A172 (cell line): ENCODE data around the gene DOK1. TPM values are rescaled to one million over a fixed set of nuclear protein-coding genes. Genes with fewer than 3 reads are reported as not detected.
A peak's percentile ranks its signal among the peaks of the same experiment; 100 is the strongest.

Experiments used
- DNase-seq: peaks from one replicate; pipeline ENCODE4 v3.0.0-alpha.2; 2015; ENCODE audit warnings: low spot score
- total RNA-seq: library from RNA; depleted of rRNA; stranded (reverse); fragments of >200 nt; shearing (Covaris generic); gene quantifications from 2 replicates; pipeline ENCODE4 v1.2.3, GENCODE V29; 2014; rRNA removed

DOK1 gene
- 17.3 and 24.8 TPM in 2 replicates for total RNA-seq

DNA sequence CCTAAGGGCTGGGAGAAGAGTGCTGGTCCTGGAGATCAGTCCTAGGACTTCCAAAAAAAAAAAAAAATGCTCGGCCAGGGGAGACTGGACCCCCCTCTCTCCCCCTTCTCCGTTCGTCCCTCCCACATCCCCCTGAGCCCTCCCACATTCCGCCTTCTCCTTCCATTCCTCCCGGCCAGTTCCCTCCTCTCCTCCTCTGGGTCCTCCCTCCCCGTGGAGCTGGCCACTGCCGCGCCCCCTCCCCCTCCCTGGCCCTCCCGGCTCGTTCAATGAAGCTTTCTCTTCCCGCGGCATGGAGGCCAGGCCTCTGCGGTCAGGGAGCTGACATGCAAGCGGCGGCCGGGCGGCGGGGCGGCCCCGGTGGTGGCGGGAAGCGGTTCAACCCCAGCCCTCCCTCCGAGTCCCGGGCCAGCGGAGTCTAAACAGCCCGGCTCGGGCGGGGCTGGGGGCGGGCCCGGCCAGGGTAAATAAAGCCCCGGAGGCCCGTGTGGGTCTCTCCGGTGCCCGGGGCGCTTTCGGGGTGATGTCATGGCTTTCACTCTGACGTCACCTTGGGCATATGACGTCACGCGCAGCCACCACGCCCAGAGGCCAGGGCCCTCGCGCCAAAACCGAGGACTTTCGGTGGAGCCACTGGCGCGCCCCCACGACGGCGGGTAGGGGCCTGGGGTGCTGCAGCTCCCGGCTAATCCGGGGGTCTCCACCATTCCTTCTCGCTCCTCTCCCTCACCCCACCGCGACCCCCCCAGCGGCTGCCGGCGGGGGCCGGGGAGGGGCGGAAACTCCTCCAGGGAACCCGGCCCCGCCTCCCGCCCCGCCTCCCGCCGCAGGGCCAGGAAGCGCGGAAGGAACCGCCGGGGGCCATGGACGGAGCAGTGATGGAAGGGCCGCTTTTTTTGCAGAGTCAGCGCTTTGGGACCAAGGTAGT lies at the start of gene DOK1, which contains the start of gene LOXL3:
Gene DOK1 (plus strand): TSS at position 829 of the 928 bp plus-strand sequence. CDS start 35 bp downstream, at position 864.
Gene LOXL3 (minus strand): TSS at position 51 of the 928 bp plus-strand sequence. CDS start 1,308 bp downstream, outside the sequence.
- DNase-seq, result peak; percentile 75

DNA sequence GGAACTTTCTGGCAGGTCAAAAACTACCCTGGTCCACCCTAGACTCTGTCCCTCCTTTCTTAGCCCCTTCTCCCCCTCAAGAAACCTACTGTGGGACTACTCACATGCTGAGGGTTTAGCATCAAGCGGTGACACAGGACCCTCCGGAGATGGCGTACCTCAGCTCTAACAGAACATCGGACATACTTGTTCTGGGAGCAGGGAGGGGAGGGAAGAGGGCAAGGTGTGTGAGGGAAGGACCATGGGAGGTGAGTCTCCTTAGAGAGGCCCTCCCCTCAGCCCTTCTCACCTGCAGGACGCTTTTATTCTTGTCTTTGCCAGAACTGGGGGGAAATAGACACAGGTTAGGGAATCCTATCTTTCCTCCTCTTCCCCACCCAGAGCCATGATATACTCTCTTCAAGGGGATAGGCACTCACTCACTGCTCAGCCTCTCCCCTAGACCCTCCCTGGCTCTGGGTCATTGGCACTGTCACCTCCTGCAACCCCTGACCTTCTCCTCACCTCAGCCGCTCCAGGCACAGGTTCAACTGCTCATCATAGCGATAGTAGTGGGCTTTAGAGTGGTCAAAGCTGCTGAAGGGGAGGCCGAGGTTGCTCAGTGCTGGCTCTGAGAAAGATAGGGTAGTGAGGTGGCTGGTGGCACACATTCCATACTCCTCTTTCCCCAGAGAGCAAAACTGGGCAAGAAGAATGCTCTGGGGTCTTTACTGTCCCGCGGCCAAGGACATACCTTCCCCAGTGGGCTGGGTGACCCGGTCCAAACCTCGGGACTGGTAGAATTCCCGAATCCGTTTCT lies 48.9 kb upstream of the DOK1 start:
- DNase-seq, result no peak

DNA sequence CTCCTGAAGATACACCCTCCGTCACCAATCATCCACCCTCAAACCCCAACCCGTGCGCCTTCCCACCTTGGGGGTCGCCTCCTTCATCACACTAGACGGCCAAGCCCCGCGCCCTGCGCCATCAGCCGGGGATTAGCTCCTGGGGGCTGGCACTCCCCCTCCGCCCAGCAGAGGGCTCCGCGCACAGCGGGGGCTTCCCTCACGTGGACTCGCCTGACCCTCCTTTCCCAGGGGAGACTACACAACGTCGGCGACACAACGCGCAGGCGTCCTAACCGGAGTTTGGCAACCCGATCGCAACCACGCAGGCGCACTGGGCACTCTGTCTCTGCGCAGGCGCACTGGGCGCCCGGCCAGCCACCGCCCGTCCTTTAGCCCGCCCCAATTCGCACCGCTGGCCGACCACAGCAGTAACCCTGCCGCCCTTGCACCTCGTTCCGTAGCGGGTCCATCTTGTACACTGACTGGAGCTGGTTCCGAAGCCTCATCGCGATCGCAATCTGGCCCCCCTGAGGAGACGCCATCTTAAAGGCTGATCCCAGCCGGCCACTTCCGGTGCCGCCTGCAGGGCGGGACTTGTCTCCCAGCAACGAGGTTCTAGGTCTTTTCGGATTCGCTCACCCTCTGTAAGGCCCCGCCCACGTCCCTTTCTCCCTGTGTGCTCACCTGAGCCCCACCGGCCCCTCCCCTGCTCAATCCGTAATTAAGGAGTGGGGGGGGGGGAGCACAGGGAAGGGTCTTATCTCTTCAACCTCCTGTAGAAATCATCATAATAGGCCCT lies 47.2 kb upstream of the DOK1 start, which contains the start of gene PCGF1:
Gene PCGF1 (minus strand): TSS at position 551 of the 781 bp plus-strand sequence. CDS start 27 bp downstream, at position 524.
- DNase-seq, result peak; percentile 98

DNA sequence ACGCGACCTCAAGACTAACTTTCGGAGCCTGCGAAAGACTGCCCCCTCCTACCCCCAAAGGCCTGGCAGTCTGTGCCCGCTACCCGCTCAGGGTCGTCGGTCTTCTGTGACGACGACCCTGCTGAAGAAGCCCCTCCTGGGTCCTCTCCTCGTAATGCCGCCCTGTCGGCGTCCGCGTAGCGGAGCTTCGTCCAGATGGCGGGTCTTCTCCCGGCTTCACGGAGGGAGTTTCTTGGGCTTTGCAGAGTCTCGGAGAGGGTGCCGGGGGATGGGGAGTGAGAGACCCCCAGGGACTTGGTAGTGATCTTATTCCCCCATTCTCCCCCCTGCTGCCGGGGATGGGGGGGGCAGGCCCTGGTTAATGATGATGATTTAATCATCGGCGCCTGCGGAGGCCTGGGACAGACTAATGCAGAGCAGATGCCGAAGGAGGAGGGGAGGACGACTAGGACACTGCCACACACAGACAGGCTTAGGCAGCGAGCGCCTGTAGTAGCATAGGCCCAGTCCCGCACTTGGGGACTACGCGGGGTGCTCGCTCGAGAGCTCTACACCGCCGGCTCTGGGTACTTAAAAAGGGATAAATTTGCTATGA lies 46.5 kb upstream of the DOK1 start:
- peak; percentile 44 for DNase-seq

DNA sequence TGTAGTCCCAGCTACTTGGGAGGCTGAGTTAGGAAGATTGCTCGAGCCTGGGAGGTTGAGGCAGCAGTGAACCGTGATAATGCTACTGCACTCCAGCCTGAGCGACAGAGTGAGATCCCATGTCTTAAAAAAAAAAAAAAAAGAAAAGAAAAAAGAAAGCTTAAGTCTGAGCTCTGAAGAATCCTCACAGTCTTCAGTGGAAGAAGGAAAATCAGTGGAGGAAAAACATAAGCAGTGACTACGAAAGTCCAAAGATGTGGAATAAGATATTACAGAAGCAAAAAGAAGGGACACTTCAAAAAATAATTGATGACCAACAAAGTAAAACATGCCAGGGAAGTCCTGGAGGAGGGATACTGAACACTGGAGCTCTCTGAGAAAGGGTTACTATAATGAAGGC lies 44.2 kb upstream of the DOK1 start:
- DNase-seq, result no peak

DNA sequence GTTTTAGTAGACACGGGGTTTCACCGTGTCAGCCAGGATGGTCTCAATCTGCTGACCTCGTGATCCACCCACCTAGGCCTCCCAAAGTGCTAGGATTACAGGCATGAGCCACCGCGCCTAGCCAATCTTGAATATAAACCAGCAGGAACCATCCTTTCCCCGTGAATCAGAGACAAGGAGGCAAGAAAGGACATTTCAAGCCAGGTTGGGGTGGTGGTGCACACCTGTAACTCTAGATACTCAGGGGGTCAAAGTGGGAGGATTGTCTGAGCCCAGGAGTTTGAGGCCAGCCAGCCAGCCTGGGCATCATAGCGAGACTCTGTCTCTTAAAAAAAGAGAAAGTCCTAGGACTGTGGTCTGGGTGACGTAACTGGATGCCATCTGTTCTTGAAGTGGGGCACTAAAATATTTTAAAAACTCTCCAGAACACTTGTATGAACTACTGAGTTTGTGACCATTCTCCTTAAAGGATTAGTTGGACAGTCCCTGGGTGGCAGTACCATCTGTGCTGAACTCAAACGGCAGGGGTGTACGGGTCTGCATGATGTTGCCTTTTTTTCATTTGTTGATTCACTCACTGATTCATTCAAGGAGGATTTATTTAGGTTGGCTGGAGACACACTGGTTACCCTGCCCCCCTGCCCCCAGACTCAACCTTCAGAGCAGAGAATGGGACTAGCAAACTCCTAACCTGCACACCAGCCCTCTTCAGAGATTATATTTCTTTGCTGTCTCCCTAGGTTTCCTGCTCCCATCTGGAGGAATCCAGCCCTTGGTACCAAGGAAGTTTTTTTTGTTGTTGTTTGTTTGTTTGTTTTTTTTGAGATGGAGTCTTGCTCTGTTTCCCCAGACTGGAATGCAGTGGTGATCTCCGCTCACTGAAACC lies 43.2 kb upstream of the DOK1 start:
- no peak for DNase-seq

DNA sequence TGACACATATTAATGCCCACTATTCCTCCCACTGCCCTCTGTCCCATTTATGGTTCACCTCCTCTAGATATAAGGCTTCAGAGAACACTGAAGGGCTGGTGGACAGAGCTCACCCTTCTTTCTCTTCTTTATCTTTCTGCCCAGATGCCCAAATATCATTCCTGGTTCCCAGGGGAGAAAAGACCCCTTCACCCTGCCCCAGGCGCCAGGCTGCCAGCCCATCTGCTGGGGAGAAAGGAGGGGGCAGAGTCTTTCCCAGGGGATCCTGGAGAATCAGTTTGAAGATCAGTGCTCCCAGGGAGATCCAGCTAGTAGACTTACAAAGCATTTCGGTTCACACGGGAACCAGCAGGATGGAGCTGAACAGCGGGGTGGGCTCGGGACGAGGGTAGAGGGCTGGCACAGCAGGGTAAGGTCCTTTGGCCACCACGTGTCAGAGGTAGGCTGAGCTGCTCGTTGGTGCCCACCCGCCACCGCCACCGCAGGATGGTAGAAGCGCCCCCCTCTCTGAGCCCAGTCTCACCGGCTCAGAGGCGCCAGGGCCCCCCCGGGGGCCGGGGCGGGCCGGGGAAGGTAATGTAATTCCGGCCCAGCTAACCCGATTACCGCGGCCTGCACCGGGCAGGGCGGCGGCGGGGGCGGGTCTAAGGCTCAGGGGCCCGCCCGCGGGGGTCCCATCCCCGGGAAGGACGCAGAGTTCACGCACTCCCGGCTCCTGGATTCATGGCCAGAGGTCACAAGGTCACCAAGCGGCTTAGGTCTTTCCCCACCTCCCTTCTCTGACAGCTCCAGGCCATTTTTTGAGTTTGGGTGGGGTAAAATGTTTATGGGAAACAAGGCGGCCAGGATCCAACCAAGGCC lies 41.5 kb upstream of the DOK1 start:
- no peak for DNase-seq

DNA sequence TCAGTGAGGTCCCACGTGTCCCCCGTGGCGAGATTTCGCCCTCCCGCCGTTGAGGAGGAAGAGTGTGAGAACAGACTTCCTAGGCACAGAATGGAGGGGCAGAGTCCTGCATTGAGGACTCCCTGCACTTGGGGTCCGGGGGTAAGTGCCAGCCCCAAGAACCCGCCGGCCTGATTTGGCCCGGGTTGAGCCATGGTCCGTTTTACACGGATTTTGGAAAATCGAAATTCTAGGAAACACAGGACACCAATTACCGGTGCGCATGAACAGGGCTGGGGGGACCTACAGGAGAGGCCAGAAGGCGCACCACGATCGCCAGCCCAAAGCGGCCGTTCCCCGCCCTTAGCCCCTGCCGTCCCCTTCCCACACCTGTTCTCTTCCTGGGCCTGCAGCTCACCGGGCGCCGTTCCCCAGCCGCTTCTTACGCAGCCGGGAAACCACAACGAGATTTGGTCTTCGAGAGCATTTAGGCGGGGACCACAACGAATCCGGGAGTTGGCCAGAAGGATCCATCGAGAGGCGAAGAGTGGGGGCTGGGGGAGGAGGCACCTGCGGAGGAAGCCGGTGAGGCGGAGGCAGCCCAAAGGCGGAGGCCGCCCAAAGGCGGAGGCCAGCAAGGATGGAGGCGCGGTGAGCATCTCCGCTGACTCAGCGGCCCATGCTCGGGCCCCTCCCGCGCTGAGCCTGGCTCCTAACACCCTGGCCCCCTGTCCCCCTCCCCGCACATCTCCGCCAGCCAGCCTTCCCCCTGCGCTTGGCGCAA lies 40.7 kb upstream of the DOK1 start:
- DNase-seq, result no peak

DNA sequence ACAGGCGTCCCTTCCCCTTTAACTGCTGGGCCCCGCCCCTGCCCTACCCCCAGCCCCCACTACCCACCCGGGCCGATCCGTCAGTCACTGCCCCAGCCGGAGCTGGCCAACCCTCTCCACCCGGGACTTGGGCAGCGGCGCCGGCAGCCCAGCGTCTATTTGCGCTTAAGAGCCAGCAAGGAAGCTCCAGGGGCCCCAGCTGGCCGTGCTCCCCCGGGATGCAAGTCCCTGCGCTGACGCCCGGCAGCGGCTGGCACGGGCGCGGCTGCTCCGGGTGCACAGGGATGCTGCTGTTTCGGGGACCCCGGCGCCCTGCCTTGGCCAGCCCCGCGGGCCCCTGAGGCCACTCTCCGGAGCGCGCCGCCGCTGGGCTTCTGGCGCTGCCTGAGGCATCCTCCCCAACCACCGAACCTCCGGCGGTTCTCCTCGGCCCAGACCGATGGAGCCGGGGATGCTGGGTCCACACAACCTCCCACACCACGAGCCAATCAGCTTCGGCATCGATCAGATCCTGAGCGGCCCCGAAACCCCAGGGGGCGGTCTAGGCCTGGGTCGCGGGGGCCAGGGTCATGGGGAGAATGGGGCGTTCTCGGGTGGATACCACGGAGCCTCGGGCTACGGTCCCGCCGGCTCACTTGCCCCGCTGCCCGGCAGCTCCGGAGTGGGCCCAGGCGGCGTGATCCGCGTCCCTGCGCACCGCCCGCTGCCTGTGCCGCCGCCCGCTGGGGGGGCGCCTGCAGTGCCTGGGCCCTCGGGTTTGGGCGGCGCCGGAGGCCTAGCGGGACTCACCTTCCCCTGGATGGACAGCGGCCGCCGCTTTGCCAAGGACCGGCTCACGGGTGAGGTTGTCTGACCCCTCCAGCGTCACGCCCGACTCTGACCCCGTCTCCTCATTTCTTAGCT lies 39.9 kb upstream of the DOK1 start, which contains the start of gene TLX2:
Gene TLX2 (plus strand): TSS at position 83 of the 903 bp plus-strand sequence. CDS start 357 bp downstream, at position 440.
- no peak for DNase-seq

DNA sequence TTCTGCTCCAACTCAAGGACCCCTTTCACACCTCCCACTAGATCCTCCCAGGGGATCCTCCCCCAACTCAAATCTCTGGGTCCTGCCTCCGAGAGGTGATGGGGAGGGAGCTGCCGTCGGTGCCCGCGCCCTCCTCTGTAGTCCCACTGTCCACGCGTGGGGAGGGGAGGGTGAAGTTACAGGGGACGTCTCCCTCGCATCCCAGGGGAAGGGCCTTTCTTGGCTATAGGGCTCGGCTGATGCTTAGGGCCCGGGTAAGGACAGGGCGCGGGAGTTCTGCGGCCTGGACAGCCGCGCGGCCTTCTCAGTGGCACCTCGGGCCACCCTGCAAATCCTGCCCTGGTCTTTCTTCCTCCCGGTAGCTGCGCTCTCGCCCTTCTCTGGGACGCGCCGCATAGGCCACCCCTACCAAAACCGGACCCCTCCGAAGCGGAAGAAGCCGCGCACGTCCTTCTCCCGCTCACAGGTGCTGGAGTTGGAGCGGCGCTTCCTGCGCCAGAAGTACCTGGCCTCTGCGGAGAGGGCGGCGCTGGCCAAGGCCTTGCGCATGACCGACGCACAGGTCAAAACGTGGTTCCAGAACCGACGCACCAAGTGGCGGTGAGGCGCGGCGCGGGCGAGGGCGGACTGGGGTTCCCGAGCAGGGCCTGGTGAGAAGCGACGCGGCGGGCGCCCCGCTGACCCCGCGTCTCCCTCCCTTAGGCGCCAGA lies 39.1 kb upstream of the DOK1 start:
- DNase-seq, result no peak

- no peak for DNase-seq
These were observed 38.4 kb upstream of the DOK1 start for GRCh38 chr2:74515981-74516633.

- DNase-seq, result no peak
These were observed 37.9 kb upstream of the DOK1 start for GRCh38 chr2:74516650-74517049.

- no peak for DNase-seq
These were observed 32.0 kb upstream of the DOK1 start for GRCh38 chr2:74522516-74522915.

DNA sequence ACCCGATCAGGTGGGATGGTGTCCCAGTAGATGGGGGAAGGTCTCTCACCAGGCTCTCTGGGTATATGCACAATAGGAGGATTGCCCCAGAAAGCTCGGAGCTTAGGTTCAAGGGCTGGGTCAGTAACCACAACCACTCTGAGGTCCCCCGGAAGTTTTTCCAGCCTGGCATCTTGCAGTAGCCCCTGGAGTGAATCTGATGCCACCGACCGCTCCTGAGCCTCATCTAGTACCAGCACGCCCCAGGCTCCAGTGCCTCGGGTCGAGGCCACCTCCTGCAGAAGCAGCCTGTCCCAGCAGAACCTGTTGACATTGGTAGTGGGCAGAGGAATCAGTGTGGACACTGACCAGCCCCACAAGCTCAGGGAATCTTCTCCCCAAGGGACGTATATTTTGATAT lies 30.5 kb upstream of the DOK1 start:
- no peak for DNase-seq

DNA sequence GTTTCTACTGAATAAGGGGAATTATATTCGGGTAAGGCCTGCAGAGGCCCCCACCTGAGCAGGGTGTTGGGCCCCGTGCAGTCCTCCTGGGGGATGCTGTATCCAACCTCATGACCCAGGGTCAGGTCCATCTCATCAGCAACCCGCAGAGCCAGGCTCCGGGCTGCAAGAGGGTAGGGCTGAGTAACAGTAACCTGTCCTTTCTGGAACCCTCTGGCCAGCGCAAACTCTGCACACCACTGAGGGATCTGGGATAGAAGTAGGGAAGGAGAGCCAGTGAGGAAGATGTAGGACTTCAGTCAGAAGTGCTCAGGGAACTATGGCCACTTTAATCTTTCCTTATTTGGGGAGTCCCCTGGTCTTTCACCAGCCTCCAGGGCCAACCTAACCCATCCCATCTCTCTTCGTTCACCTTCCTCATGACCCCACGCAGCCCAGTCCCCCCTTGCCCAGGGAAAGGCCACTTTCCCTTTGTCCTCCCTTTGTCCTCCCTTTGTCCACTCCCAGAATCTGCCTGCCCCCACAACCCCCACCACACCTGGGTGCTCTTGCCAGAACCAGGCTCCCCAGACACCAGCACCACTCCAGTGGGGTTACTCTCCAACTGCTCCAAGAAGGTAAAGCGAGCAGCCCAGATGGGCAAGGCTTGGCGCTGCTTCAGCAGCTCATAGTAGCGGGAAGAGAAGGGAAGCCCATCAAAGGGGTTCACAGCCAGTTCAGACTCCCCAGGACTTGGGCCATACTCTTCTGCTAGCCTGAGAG lies 29.4 kb upstream of the DOK1 start:
- DNase-seq, result no peak
